Psoas muscle (tissue), 8 donors: ENCODE data around the gene MYO1F. TPM values are rescaled to one million over a fixed set of nuclear protein-coding genes. Genes with fewer than 3 reads are reported as not detected.
"Not testable (repeated sequence)": the region's sequence is repeated elsewhere in the genome, so short reads cannot be mapped to it uniquely, and the experiment has no call there.

Source experiments
- ATAC-seq, 4 donors: fragments of 200-7000 bp; cut with Tn5 transposase; one replicate each; pipeline ENCODE4 v1.9.1; 2020; ENCODE audit warnings: moderate library complexity in 3 of 4, mild to moderate bottlenecking in 2 of 4
- DNase-seq, 2 donors: peaks; one replicate each; pipeline ENCODE4 v3.0.0-alpha.2; 2020
- H3K27ac ChIP-seq: fragments of 200-600 bp; one replicate; pipeline ENCODE4 v1.8.0; 2022
- H3K27me3 ChIP-seq, 3 donors: fragments of 200-600 bp in 1 of 3; one replicate each; pipeline versions ENCODE4 v1.6.1 to v1.8.0; 2013 to 2022; ENCODE audit warnings: low read length in 2 of 3, mild to moderate bottlenecking in 2 of 3, moderate library complexity in 1 of 3; ENCODE audit not compliant: insufficient read depth in 3 of 3
- H3K36me3 ChIP-seq, 2 donors: fragments of 200-600 bp in 1 of 2; one replicate each; pipeline versions ENCODE4 v1.6.1 to v1.8.0; 2013 to 2022; ENCODE audit warnings: low read depth in 1 of 2, mild to moderate bottlenecking in 1 of 2, moderate library complexity in 1 of 2; ENCODE audit not compliant: insufficient read depth in 1 of 2
- H3K4me1 ChIP-seq: fragments of 200-600 bp; one replicate; pipeline ENCODE4 v1.8.0; 2022
- H3K4me3 ChIP-seq: fragments of 200-600 bp; one replicate; pipeline ENCODE4 v1.8.0; 2022; ENCODE audit warnings: mild to moderate bottlenecking
- H3K9me3 ChIP-seq: fragments of 200-600 bp; one replicate; pipeline ENCODE4 v1.8.0; 2022
- WGBS, 3 donors: extraction: QIAGEN DNeasy Blood & Tissue Kit; methylation state at CpG; one replicate each; pipeline versions ENCODE4 v1.1.6 to v1.1.7; 2013; 5-methylcytosine and 5-hydroxymethylcytosine counted together
- intact Hi-C, 2 donors: fragments of 100-400 bp; cut with DNase I; formaldehyde crosslinking; loops; one replicate each; pipeline versions ENCODE4 v1.11.0 to v1.14.2; 2022
- polyA plus RNA-seq, 3 donors: library from polyadenylated mRNA; stranded (reverse); fragments of 200-250 nt; gene quantifications; one replicate each; pipeline ENCODE4 v1.2.3, GENCODE V29; 2013
- total RNA-seq, 4 donors: library from RNA; stranded (reverse); fragmentation: NEBNext Ultra II Directional in 2 of 4; extraction: Animal tissue kit (Norgen Biotek cat#: 25700) in 2 of 4; gene quantifications; one replicate each; pipeline versions ENCODE4 v1.2.1 to v1.2.4, GENCODE V29; 2021 to 2023
- TF ChIP-seq, protein P1 (sequence below): fragments of 200-600 bp; IDR thresholded peaks from one replicate; pipeline ENCODE4 v1.8.0; 2022; ENCODE audit warnings: antibody characterized with exemption
- donor health status: healthy with polysubstance abuse.
- donor health status: DM: no; HTN: no; CAD: no; lungs with moderate emphysema.
- donor health status: Bipolar disorder and iron deficiency.
- donor health status: healthy.
- donor health status: DM: yes; HTN: yes; CAD: no.
- donor health status: DM: no; HTN: no; CAD: no.
- donor health status: DM: no; HTN: no; CAD: no.
- donor health status: DM: yes; HTN: yes; CAD: no.

MYO1F gene
- total and polyA plus RNA-seq, 7 donors, result 1.00 to 6.3 (median 3.5) TPM

GRCh38 chr19:8571006-8571411 is 6.2 kb downstream of the MYO1F start:
- no peak overlapping the region for H3K4me3 ChIP-seq
- H3K36me3 ChIP-seq, result no peaks in the 10 kb centered on the region
- TF ChIP-seq, protein P1, sequence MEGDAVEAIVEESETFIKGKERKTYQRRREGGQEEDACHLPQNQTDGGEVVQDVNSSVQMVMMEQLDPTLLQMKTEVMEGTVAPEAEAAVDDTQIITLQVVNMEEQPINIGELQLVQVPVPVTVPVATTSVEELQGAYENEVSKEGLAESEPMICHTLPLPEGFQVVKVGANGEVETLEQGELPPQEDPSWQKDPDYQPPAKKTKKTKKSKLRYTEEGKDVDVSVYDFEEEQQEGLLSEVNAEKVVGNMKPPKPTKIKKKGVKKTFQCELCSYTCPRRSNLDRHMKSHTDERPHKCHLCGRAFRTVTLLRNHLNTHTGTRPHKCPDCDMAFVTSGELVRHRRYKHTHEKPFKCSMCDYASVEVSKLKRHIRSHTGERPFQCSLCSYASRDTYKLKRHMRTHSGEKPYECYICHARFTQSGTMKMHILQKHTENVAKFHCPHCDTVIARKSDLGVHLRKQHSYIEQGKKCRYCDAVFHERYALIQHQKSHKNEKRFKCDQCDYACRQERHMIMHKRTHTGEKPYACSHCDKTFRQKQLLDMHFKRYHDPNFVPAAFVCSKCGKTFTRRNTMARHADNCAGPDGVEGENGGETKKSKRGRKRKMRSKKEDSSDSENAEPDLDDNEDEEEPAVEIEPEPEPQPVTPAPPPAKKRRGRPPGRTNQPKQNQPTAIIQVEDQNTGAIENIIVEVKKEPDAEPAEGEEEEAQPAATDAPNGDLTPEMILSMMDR, result no peak
- no peak overlapping the region for H3K27ac ChIP-seq
- intact Hi-C loops, result no loop called here
- ATAC-seq (no peak), DNase-seq (no peak)
- no peaks in the 10 kb centered on the region for H3K4me1 ChIP-seq
- H3K27me3 ChIP-seq, result peaks cover 0 to 1% (median 0%) of the 10 kb centered on the region in 3 donors
- no peaks in the 10 kb centered on the region for H3K9me3 ChIP-seq
- WGBS, 3 donors, result 24 to 39% (median 28%) methylated on average over 5 of the region's 5 CpGs

DNA sequence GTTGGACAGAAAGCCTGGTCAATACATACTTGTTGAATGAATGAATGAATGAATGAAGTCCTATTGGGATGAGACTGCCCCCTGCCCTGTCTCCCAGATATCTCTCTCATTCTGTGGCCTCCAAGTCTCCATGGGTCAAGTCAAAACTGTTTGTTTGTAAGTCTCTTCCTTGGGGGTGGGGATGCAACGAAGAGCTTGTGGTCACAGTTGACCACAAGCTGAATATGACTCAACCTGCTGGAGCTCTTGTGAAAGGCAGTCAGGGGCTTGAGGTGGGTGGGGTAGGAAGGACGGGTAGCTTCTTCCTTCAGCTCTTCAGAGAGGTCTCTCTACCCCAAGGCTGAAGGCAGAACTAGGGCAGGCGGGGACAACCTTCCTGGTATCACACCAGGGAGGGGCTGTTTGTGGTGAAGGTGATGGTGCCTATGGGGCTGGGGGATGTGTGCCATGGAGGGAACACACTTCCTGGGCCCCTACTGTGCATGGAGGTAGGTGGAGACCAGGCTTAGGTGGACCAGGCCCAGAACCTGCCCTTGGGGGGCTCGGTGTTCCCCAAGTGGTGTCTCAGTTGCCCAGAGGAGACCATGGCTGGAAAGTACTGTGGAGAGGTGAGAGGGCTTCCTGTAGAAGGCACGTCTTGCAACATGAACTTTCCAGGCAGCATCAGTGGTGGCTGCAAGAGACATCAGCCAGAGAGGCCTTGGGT is 8.0 kb downstream of the MYO1F start:
- H3K4me1 ChIP-seq, result no peaks in the 10 kb centered on the region
- 67 to 73% (median 68%) methylated on average over 5 of the region's 5 CpGs for WGBS, 3 donors

DNA sequence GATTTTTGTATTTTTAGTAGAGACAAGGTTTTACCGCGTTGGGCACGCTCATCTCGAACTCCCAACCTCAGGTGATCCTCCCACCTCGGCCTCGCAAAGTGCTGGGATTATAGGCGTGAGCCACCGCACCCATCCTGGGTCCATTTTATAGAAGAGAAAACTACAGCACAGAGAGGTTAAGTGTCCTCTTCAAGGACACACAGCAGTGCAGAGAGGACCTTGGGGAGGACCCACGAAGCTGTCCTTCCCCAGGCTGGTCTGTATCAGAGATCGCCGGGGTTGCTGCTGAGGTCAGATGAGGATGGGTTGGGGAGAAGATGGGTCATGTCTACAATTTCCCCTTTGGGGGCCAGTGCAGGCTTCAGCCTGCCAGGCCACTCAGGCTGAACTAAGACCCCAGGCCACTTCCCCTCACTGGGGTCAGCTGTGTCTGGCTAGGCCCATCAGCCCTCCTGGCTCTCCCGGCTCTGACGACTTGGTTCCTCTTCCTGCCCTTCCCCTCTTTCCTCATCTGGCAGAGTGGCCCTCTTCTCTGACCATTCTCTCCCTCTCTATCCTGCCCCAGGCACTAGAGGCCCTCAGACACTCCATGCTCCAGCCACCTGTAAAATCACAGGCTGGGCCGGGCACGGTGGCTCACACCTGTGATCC is 9.6 kb downstream of the MYO1F start:
- intact Hi-C loops, result no loop called here

More for the DNA sequence above, 8.0 kb downstream of the MYO1F start:
- H3K9me3 ChIP-seq, result no peaks in the 10 kb centered on the region
- H3K27ac ChIP-seq, result no peak overlapping the region
- peaks cover 0 to 1% (median 0%) of the 10 kb centered on the region in 3 donors for H3K27me3 ChIP-seq
- DNase-seq (no peak), ATAC-seq (peak in 3 of 4 donors; percentile 26 to 40 (median 27))
- H3K36me3 ChIP-seq, result no peaks in the 10 kb centered on the region
- intact Hi-C loops, result no loop called here
- TF ChIP-seq, protein P1, result no peak
- no peak overlapping the region for H3K4me3 ChIP-seq

DNA sequence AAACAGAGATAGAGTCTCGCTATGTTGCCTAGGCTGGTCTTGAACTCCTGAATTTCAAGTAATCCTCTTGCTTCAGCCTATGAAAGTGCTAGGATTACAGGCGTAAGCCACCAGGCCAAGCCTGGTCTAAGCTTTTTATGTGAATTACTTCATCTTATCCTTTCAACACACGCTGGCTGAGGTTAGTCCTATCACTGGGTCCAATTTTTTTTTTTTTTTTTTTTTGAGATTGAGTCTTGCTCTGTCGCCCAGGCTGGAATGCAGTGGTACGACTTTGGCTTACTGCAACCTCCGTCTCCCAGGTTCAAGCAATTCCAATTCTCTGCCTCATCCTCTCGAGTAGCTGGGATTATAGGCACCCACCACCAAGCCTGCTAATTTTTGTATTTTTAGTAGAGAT is 10.4 kb downstream of the MYO1F start:
- H3K27me3 ChIP-seq, result no peaks in the 10 kb centered on the region
- DNase-seq, result no peak
- intact Hi-C loops, result no loop called here
- H3K4me3 ChIP-seq, result no peak overlapping the region
- WGBS, 3 donors, result 69 to 83% (median 78%) methylated on average over 7 of the region's 7 CpGs
- no peak for ATAC-seq
- no peaks in the 10 kb centered on the region for H3K36me3 ChIP-seq
- no peaks in the 10 kb centered on the region for H3K9me3 ChIP-seq
- TF ChIP-seq, protein P1, result no peak
- H3K4me1 ChIP-seq, result no peaks in the 10 kb centered on the region
- H3K27ac ChIP-seq, result no peak overlapping the region

More for the DNA sequence above, 9.6 kb downstream of the MYO1F start:
- no peaks in the 10 kb centered on the region for H3K36me3 ChIP-seq
- H3K27me3 ChIP-seq, result peaks cover 0 to 1% (median 0%) of the 10 kb centered on the region in 3 donors
- TF ChIP-seq, protein P1, result no peak
- no peaks in the 10 kb centered on the region for H3K9me3 ChIP-seq
- no peak overlapping the region for H3K4me3 ChIP-seq
- ATAC-seq (no peak), DNase-seq (no peak)
- H3K4me1 ChIP-seq, result no peaks in the 10 kb centered on the region
- H3K27ac ChIP-seq, result no peak overlapping the region
- WGBS, 3 donors, result 86 to 91% (median 90%) methylated on average over 15 of the region's 15 CpGs

DNA sequence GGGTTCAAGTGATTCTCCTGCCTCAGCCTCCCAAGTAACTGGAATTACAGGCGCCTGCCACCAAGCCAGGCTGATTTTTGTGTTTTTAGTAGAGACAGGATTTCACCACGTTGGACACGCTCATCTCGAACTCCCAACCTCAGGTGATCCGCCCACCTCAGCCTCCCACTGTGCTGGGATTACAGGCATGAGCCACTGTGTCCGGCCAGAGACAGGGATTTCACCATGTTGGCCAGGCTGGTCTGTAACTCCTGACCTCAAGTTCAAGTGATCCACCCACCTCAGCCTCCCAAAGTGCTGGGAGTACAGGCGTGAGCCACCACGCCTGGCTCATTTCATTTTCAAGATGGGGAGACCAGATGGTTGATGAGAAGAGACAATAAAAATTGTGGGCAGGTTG is 12.4 kb downstream of the MYO1F start:
- ATAC-seq, H3K4me3 ChIP-seq, H3K27me3 ChIP-seq, intact Hi-C loops, H3K4me1 ChIP-seq, DNase-seq, H3K27ac ChIP-seq, H3K9me3 ChIP-seq, H3K36me3 ChIP-seq: not testable (repeated sequence)
- 78 to 85% (median 82%) methylated on average over 8 of the region's 8 CpGs for WGBS, 3 donors
